ENCODE data around the gene CHST11.

CHST11 gene

DNA sequence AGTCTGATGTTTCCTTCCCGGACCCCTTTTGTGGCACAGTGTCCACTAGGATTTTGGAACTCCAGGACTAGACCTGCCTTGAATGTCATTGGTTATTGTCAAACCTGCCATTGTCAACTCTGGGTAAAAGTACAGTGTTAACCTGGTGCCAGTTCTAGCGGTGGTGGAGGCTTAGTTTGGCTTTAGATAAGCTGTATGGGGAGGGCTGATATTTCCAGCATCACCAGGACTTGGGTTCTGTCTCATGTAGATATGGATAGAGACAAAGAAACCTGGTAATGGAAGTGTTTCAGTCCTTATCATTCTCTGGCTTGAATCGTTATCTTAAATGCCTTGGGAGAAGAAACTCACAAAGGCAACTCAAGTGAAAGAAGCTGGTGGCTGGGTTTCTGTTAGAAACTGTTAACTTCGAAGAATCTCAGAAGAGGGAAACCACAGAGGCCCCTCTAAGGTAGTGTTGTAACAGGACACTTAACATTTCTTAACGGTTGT is 10.6 kb downstream of the CHST11 start:
- no peaks in the 10 kb centered on the region for H3K9me3 ChIP-seq (ENCODE audit: insufficient read depth, low read length)
- no peaks in the 10 kb centered on the region for H3K4me1 ChIP-seq (ENCODE audit: insufficient read depth, insufficient read length)
- H3K9ac ChIP-seq (ENCODE audit: insufficient read length, low read depth): no peak overlapping the region
- no peak for DNase-seq (ENCODE audit: low read depth, low spot score)
- no peaks in the 10 kb centered on the region for H3K36me3 ChIP-seq (ENCODE audit: insufficient read depth, insufficient read length, low read length)
- no peaks in the 10 kb centered on the region for H3K27me3 ChIP-seq (ENCODE audit: insufficient read depth, insufficient read length)
- H3K4me3 ChIP-seq (ENCODE audit: insufficient read length, low read depth): no peak overlapping the region
- TF ChIP-seq ZNF274 (IDR thresholded peaks at IDR 0.05; ENCODE audit: low read depth, low read length) (no peak), SUZ12 (IDR thresholded peaks at IDR 0.05; ENCODE audit: extremely low read depth, insufficient read depth, insufficient read length) (no peak), YY1 (IDR thresholded peaks at IDR 0.05; ENCODE audit: insufficient read depth, insufficient read length) (no peak)

DNA sequence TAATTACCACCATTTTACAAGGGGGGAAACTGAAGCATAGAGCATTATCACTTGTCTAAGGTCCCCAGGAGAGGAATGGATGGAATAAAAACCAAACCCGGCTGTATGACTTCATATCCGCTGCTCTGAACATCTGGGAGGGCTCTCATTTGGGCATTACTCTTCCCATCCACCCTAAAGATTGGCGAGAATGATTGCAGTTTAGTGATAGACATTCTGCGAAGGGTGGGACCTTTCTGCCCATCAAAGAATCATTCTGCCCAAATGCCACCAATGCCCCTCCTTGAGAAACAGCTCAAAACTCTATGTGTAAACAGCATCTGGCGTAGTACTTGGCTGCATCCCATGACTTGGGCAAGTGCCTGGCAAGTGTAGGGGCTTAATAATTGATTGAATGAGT is 11.6 kb downstream of the CHST11 start:
- H3K9me3 ChIP-seq (ENCODE audit: insufficient read depth, low read length): no peaks in the 10 kb centered on the region
- no peak overlapping the region for H3K9ac ChIP-seq (ENCODE audit: insufficient read length, low read depth)
- no peaks in the 10 kb centered on the region for H3K36me3 ChIP-seq (ENCODE audit: insufficient read depth, insufficient read length, low read length)
- H3K4me3 ChIP-seq (ENCODE audit: insufficient read length, low read depth): no peak overlapping the region
- no peak for DNase-seq (ENCODE audit: low read depth, low spot score)
- no peak for TF ChIP-seq ZNF274 (IDR thresholded peaks at IDR 0.05; ENCODE audit: low read depth, low read length)
- H3K27me3 ChIP-seq (ENCODE audit: insufficient read depth, insufficient read length): no peaks in the 10 kb centered on the region
- H3K4me1 ChIP-seq (ENCODE audit: insufficient read depth, insufficient read length): no peaks in the 10 kb centered on the region

- no peak for TF ChIP-seq ZNF274 (IDR thresholded peaks at IDR 0.05; ENCODE audit: low read depth, low read length)
- no peak for TF ChIP-seq SUZ12 (IDR thresholded peaks at IDR 0.05; ENCODE audit: extremely low read depth, insufficient read depth, insufficient read length)
- no peak for TF ChIP-seq YY1 (IDR thresholded peaks at IDR 0.05; ENCODE audit: insufficient read depth, insufficient read length)
- Histone ChIP-seq H3K4me3 (ENCODE audit: insufficient read length, low read depth) (no peak overlapping the region), H3K27me3 (ENCODE audit: insufficient read depth, insufficient read length) (no peaks in the 10 kb centered on the region), H3K9me3 (ENCODE audit: insufficient read depth, low read length) (no peaks in the 10 kb centered on the region), H3K4me1 (ENCODE audit: insufficient read depth, insufficient read length) (no peaks in the 10 kb centered on the region), H3K9ac (ENCODE audit: insufficient read length, low read depth) (no peak overlapping the region), H3K36me3 (ENCODE audit: insufficient read depth, insufficient read length, low read length) (no peaks in the 10 kb centered on the region)
- DNase-seq (ENCODE audit: low read depth, low spot score): no peak
These were observed 12.3 kb downstream of the CHST11 start for GRCh38 chr12:104469066-104469465.

DNA sequence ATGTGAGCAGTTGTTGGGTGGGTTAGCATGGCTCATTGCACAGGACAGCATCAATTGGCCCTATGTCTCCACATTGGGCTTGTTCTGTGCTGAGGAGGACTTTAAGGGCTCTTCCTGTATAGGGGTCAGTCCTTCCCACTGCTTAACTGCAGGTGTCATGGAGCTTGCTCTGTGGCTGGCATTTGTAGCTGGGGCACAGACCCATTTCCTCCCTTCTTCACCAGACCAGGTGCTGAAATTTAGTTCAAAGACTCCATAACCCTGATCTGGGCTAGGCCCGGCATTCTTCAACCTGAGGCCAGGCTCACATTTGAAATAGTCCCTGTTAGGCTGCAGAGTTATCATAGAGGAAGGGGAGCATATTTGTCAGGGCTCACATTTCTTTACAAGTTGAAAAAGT is 12.8 kb downstream of the CHST11 start:
- Histone ChIP-seq H3K4me3 (ENCODE audit: insufficient read length, low read depth) (no peak overlapping the region), H3K27me3 (ENCODE audit: insufficient read depth, insufficient read length) (no peaks in the 10 kb centered on the region), H3K36me3 (ENCODE audit: insufficient read depth, insufficient read length, low read length) (no peaks in the 10 kb centered on the region), H3K4me1 (ENCODE audit: insufficient read depth, insufficient read length) (no peaks in the 10 kb centered on the region), H3K9ac (ENCODE audit: insufficient read length, low read depth) (no peak overlapping the region), H3K9me3 (ENCODE audit: insufficient read depth, low read length) (no peaks in the 10 kb centered on the region)
- DNase-seq (ENCODE audit: low read depth, low spot score): no peak
- TF ChIP-seq YY1 (IDR thresholded peaks at IDR 0.05; ENCODE audit: insufficient read depth, insufficient read length) (no peak), SUZ12 (IDR thresholded peaks at IDR 0.05; ENCODE audit: extremely low read depth, insufficient read depth, insufficient read length) (no peak), ZNF274 (IDR thresholded peaks at IDR 0.05; ENCODE audit: low read depth, low read length) (no peak)

DNA sequence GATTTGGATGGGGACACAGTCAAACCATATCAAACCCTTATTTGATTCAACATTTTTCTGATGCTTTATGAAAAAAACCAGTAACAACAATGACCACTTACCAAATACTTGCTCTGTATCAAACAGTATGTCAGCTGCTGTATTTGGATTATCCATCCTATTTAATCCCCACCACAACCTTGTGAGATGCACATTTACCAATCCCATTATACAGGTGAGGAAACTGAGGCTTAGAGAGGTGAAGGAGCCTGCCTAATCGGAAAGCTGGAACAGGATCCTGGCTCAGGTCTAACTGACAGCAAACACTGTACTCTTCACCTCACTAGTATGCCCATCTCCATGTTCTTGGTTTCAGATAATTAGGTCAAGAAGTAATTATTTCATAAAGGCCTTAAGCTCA is 13.8 kb downstream of the CHST11 start:
- H3K9ac ChIP-seq (ENCODE audit: insufficient read length, low read depth): no peak overlapping the region
- H3K9me3 ChIP-seq (ENCODE audit: insufficient read depth, low read length): no peaks in the 10 kb centered on the region
- no peak for DNase-seq (ENCODE audit: low read depth, low spot score)
- no peak overlapping the region for H3K4me3 ChIP-seq (ENCODE audit: insufficient read length, low read depth)
- H3K36me3 ChIP-seq (ENCODE audit: insufficient read depth, insufficient read length, low read length): no peaks in the 10 kb centered on the region
- H3K27me3 ChIP-seq (ENCODE audit: insufficient read depth, insufficient read length): no peaks in the 10 kb centered on the region
- TF ChIP-seq SUZ12 (IDR thresholded peaks at IDR 0.05; ENCODE audit: extremely low read depth, insufficient read depth, insufficient read length): no peak
- TF ChIP-seq ZNF274 (IDR thresholded peaks at IDR 0.05; ENCODE audit: low read depth, low read length): no peak
- no peak for TF ChIP-seq YY1 (IDR thresholded peaks at IDR 0.05; ENCODE audit: insufficient read depth, insufficient read length)
- no peaks in the 10 kb centered on the region for H3K4me1 ChIP-seq (ENCODE audit: insufficient read depth, insufficient read length)

DNA sequence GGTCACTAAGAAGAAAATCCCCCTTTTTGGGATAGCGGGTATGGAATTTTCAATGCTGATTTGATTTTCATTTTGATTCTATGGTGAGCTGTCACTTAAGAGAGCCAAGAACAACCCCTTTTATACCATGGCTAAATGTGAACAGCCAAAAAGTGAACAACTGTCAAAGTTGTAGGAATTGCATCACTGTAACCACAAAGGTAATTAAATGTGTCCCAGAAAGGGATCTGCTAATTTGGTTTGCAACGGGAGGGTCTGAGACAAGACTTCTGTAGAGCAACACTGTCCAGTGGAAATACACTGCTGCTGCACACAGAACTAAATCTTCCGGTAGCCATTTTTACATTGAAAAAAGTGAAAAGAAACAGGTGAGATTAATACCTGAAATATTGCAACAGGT is 14.6 kb downstream of the CHST11 start:
- DNase-seq (ENCODE audit: low read depth, low spot score): no peak
- Histone ChIP-seq H3K27me3 (ENCODE audit: insufficient read depth, insufficient read length) (no peaks in the 10 kb centered on the region), H3K4me1 (ENCODE audit: insufficient read depth, insufficient read length) (no peaks in the 10 kb centered on the region), H3K4me3 (ENCODE audit: insufficient read length, low read depth) (no peak overlapping the region), H3K9ac (ENCODE audit: insufficient read length, low read depth) (no peak overlapping the region), H3K9me3 (ENCODE audit: insufficient read depth, low read length) (no peaks in the 10 kb centered on the region), H3K36me3 (ENCODE audit: insufficient read depth, insufficient read length, low read length) (no peaks in the 10 kb centered on the region)
- TF ChIP-seq ZNF274 (IDR thresholded peaks at IDR 0.05; ENCODE audit: low read depth, low read length): no peak
- no peak for TF ChIP-seq YY1 (IDR thresholded peaks at IDR 0.05; ENCODE audit: insufficient read depth, insufficient read length)
- TF ChIP-seq SUZ12 (IDR thresholded peaks at IDR 0.05; ENCODE audit: extremely low read depth, insufficient read depth, insufficient read length): no peak

DNA sequence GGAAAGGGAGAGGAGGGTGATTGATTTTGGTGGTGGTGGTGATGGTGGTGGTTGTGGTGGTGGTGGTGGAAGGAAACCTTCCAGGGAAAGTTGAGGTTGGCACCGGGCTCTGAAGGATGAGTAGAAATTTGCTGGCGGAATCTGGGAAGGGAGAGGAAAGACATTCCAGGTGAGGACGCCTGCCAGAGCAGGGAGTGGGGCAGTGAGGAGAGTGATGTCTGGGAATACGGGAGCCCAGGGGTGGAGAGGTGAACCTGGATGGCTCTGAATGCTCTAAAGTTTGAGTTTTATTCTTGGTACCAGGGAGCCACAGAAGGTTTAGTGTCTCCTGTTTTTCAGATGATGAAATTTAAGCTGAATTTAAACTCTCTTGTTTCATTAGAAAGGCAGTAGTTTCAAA is 16.0 kb downstream of the CHST11 start:
- no peak overlapping the region for H3K4me3 ChIP-seq (ENCODE audit: insufficient read length, low read depth)
- no peaks in the 10 kb centered on the region for H3K9me3 ChIP-seq (ENCODE audit: insufficient read depth, low read length)
- H3K9ac ChIP-seq (ENCODE audit: insufficient read length, low read depth): no peak overlapping the region
- no peak for DNase-seq (ENCODE audit: low read depth, low spot score)
- no peaks in the 10 kb centered on the region for H3K36me3 ChIP-seq (ENCODE audit: insufficient read depth, insufficient read length, low read length)
- TF ChIP-seq ZNF274 (IDR thresholded peaks at IDR 0.05; ENCODE audit: low read depth, low read length): no peak
- no peaks in the 10 kb centered on the region for H3K27me3 ChIP-seq (ENCODE audit: insufficient read depth, insufficient read length)
- no peaks in the 10 kb centered on the region for H3K4me1 ChIP-seq (ENCODE audit: insufficient read depth, insufficient read length)

GRCh38 chr12:104473374-104473983 is 16.7 kb downstream of the CHST11 start:
- no peaks in the 10 kb centered on the region for H3K9me3 ChIP-seq (ENCODE audit: insufficient read depth, low read length)
- H3K36me3 ChIP-seq (ENCODE audit: insufficient read depth, insufficient read length, low read length): no peaks in the 10 kb centered on the region
- TF ChIP-seq ZNF274 (IDR thresholded peaks at IDR 0.05; ENCODE audit: low read depth, low read length) (no peak), SUZ12 (IDR thresholded peaks at IDR 0.05; ENCODE audit: extremely low read depth, insufficient read depth, insufficient read length) (no peak), YY1 (IDR thresholded peaks at IDR 0.05; ENCODE audit: insufficient read depth, insufficient read length) (no peak)
- no peak overlapping the region for H3K9ac ChIP-seq (ENCODE audit: insufficient read length, low read depth)
- H3K27me3 ChIP-seq (ENCODE audit: insufficient read depth, insufficient read length): no peaks in the 10 kb centered on the region
- DNase-seq (ENCODE audit: low read depth, low spot score): no peak
- no peaks in the 10 kb centered on the region for H3K4me1 ChIP-seq (ENCODE audit: insufficient read depth, insufficient read length)
- H3K4me3 ChIP-seq (ENCODE audit: insufficient read length, low read depth): no peak overlapping the region

Data from NT2/D1 (cell line).